Heart left ventricle (tissue), 16 donors: Measurements from ENCODE around the gene PRSS22. TPM values are rescaled to one million over a fixed set of nuclear protein-coding genes. Genes with fewer than 3 reads are reported as not detected.

Experiments
- ATAC-seq, 4 donors: fragments of 200-7000 bp; cut with Tn5 transposase; one replicate each; pipeline ENCODE4 v1.9.1; 2020 to 2022; ENCODE audit warnings: moderate library complexity in 4 of 4, mild to moderate bottlenecking in 3 of 4, moderate number of reproducible peaks in 1 of 4
- DNase-seq, 5 donors: peaks; one replicate each; pipeline ENCODE4 v3.0.0-alpha.2; 2020
- H3K27ac ChIP-seq, 12 donors: fragments of 200-600 bp; sonication (generic) in 4 of 12; one replicate each; pipeline versions ENCODE4 v1.5.0 to v1.8.0; 2016 to 2022; ENCODE audit warnings: mild to moderate bottlenecking in 2 of 12
- H3K27me3 ChIP-seq, 9 donors: fragments of 200-600 bp; sonication (generic) in 2 of 9; one replicate each; pipeline versions ENCODE4 v1.5.1 to v1.8.0; 2016 to 2022; ENCODE audit warnings: mild to moderate bottlenecking in 3 of 9
- H3K36me3 ChIP-seq, 9 donors: fragments of 200-600 bp; sonication (generic) in 2 of 9; one replicate each; pipeline versions ENCODE4 v1.5.0 to v1.8.0; 2018 to 2022; ENCODE audit warnings: mild to moderate bottlenecking in 2 of 9
- H3K4me1 ChIP-seq, 12 donors: fragments of 200-600 bp; sonication (generic) in 4 of 12; one replicate each; pipeline versions ENCODE4 v1.5.0 to v1.8.0; 2016 to 2022; ENCODE audit warnings: mild to moderate bottlenecking in 3 of 12
- H3K4me3 ChIP-seq, 12 donors: fragments of 200-600 bp; sonication (generic) in 4 of 12; one replicate each; pipeline versions ENCODE4 v1.5.0 to v1.8.0; 2017 to 2022; ENCODE audit warnings: mild to moderate bottlenecking in 9 of 12, moderate library complexity in 4 of 12
- H3K9me3 ChIP-seq, 12 donors: fragments of 200-600 bp; sonication (generic) in 4 of 12; one replicate each; pipeline versions ENCODE4 v1.5.0 to v1.8.0; 2016 to 2022; ENCODE audit warnings: mild to moderate bottlenecking in 1 of 12
- CTCF ChIP-seq, 12 donors: fragments of 200-600 bp; sonication (generic) in 4 of 12; IDR thresholded peaks; one replicate each; pipeline versions ENCODE4 v1.5.0 to v1.8.0; 2018 to 2022; ENCODE audit warnings: antibody characterized with exemption in 12 of 12, mild to moderate bottlenecking in 5 of 12
- POLR2A ChIP-seq, 2 donors: fragments of 450-650 bp; IDR thresholded peaks; one replicate each; pipeline ENCODE4 v1.6.1; 2017; ENCODE audit warnings: antibody characterized with exemption in 2 of 2, mild to moderate bottlenecking in 2 of 2, moderate library complexity in 2 of 2
- WGBS, 4 donors: extraction: QIAGEN DNeasy Blood & Tissue Kit in 2 of 4; methylation state at CpG; one replicate each; pipeline versions ENCODE4 v1.1.5 to v1.1.7; 2013 to 2018; 5-methylcytosine and 5-hydroxymethylcytosine counted together
- intact Hi-C, 10 donors: fragments of 100-400 bp; cut with DNase I; formaldehyde crosslinking; loops; one replicate each; pipeline versions ENCODE4 v1.11.1 to v1.14.2; 2022
- polyA plus RNA-seq, 2 donors: library from polyadenylated mRNA; stranded (reverse); fragments of 200-250 nt; gene quantifications; one replicate each; pipeline ENCODE4 v1.2.3, GENCODE V29; 2013
- total RNA-seq, 9 donors: library from RNA; depleted of rRNA in 2 of 9; stranded (reverse); fragments of >200 nt in 2 of 9; fragmentation: NEBNext Ultra II Directional in 3 of 9; extraction: Animal tissue kit (Norgen Biotek cat#: 25700) in 3 of 9; gene quantifications; one replicate each; pipeline versions ENCODE4 v1.1.0 to v1.2.4, GENCODE V29; 2016 to 2023
- donor health status: ischemic (EF 13 %, LVEDD 7.1; RV severe dilation, severe dysfunction).
- donor health status: healthy with polysubstance abuse.
- donor health status: DM: no; HTN: yes; CAD: no.
- donor health status: DM: no; HTN: no; CAD: no.
- donor health status: ischemic (EF 25% LVEDD 6.9; RV normal size, moderate dysfunction).
- donor health status: ischemic (EF 25% LVEDD 5.7; RV mildly dilated, moderate dysfunction).
- donor health status: healthy.
- donor health status: DM: yes; HTN: yes; CAD: no.
- donor health status: ischemic (EF 35%, LVEDD 5.7; RV mildly dilated, moderate dysfunction).
- donor health status: nonischemic (EF 11% LVEDD 7.7; RV severe dilation, severe dysfunction).
- donor health status: DM: yes; HTN: yes; CAD: no.
- donor health status: PGD.
- donor health status: ischemic (EF 29% LVEDD 5.4; RV normal size, mild dysfunction).
- donor health status: nonischemic (EF 23%, LVEDD 6.1; RV moderate dilation, normal function).

PRSS22 gene
- total and polyA plus RNA-seq, 11 donors, result not detected

GRCh38 chr16:2902337-2903130 is 44.6 kb upstream of the PRSS22 start:
- ATAC-seq (no peak), DNase-seq (no peak)
- no peak for TF ChIP-seq CTCF (IDR thresholded peaks at IDR 0.05)
- no peak for TF ChIP-seq POLR2A (IDR thresholded peaks at IDR 0.05)
- Histone ChIP-seq H3K4me3 (no peak overlapping the region), H3K36me3 (peaks cover 0 to 27% (median 5%) of the 10 kb centered on the region in 9 donors), H3K9me3 (no peaks in the 10 kb centered on the region), H3K27me3 (no peaks in the 10 kb centered on the region), H3K27ac (no peak overlapping the region), H3K4me1 (peaks cover 0 to 22% (median 12%) of the 10 kb centered on the region in 12 donors)
- WGBS, 4 donors, result 94 to 96% (median 95%) methylated on average over 9 of the region's 9 CpGs
- intact Hi-C loops, result loop anchor here in 1 of 10 donors (2.0 kb wide), 1 partner anchor 20 kb away; the partner anchor contains the start of gene FLYWCH2

- Histone ChIP-seq H3K27ac (no peak overlapping the region), H3K36me3 (peaks cover 0 to 45% (median 18%) of the 10 kb centered on the region in 9 donors), H3K9me3 (no peaks in the 10 kb centered on the region), H3K27me3 (no peaks in the 10 kb centered on the region), H3K4me3 (no peak overlapping the region), H3K4me1 (peaks cover 0 to 10% (median 6%) of the 10 kb centered on the region in 12 donors)
- 92 to 97% (median 93%) methylated on average over 13 to 15 of the region's 15 CpGs for whole genome bisulfite sequencing, 4 donors
- TF ChIP-seq CTCF (IDR thresholded peaks at IDR 0.05) (no peak), POLR2A (IDR thresholded peaks at IDR 0.05) (no peak)
- ATAC-seq (no peak), DNase-seq (no peak)
- intact Hi-C loops, result no loop called here
Measured at GRCh38 chr16:2900526-2901075, 42.6 kb upstream of the PRSS22 start.

- no peaks in the 10 kb centered on the region for H3K9me3 ChIP-seq
- DNase-seq, result no peak
- TF ChIP-seq CTCF (IDR thresholded peaks at IDR 0.05), result no peak
- TF ChIP-seq POLR2A (IDR thresholded peaks at IDR 0.05), result no peak
- H3K4me3 ChIP-seq, result no peak overlapping the region
- peaks cover 0 to 10% (median 6%) of the 10 kb centered on the region in 12 donors for H3K4me1 ChIP-seq
- intact Hi-C loops, result no loop called here
- H3K27me3 ChIP-seq, result no peaks in the 10 kb centered on the region
- H3K36me3 ChIP-seq, result peaks cover 0 to 47% (median 19%) of the 10 kb centered on the region in 9 donors
- no peak for ATAC-seq
- no peak overlapping the region for H3K27ac ChIP-seq
- WGBS, 4 donors, result 92 to 94% (median 93%) methylated on average over 12 to 13 of the region's 13 CpGs
Measured at GRCh38 chr16:2899564-2900072, 41.6 kb upstream of the PRSS22 start.
